H1 (cell line): Measurements from ENCODE around the gene BIRC7. TPM values are rescaled to one million over a fixed set of nuclear protein-coding genes. Genes with fewer than 3 reads are reported as not detected.

Experiments used
- CTCF ChIA-PET: fragments of 300-600 bp; sonication (Branson Sonifier 250); formaldehyde crosslinking; loops from one replicate; lab custom pipeline; 2021; ENCODE audit not compliant: partially characterized antibody; lab: Charles Lee
- POLR2A ChIA-PET: fragments of 300-600 bp; sonication (Branson Sonifier 250); formaldehyde crosslinking; loops from one replicate; lab custom pipeline; 2021; ENCODE audit warnings: inconsistent platforms; ENCODE audit not compliant: partially characterized antibody; lab: Charles Lee
- DNase-seq, 2 experiments: peaks; one replicate each; pipeline versions ENCODE4 v3.0.0 to v3.0.0-alpha.2; 2010 to 2022; ENCODE audit warnings: low spot score in 2 of 2, low read depth in 1 of 2, mixed read lengths in 1 of 2
- FAIRE-seq: peaks from 2 replicates; lab custom pipeline; 2011; peaks lifted over from hg19 to GRCh38; lab: Jason Lieb, UNC
- H2AFZ ChIP-seq: 2 replicates; pipeline ENCODE4 v1.8.1; 2012; ENCODE audit warnings: low read length, inconsistent platforms
- H2AK5ac ChIP-seq: 2 replicates; pipeline ENCODE4 v1.6.1; 2013; ENCODE audit warnings: low read depth, low read length
- H2BK120ac ChIP-seq: replicated peaks from 2 replicates; pipeline ENCODE3; 2013; ENCODE audit warnings: low read depth, low read length, inconsistent platforms
- H2BK12ac ChIP-seq: 2 replicates; pipeline ENCODE4 v1.6.1; 2013; ENCODE audit warnings: low read depth, low read length
- H2BK15ac ChIP-seq: 2 replicates; pipeline ENCODE4 v1.6.1; 2013; ENCODE audit warnings: low read length
- H2BK20ac ChIP-seq: 2 replicates; pipeline ENCODE4 v1.6.1; 2013; ENCODE audit warnings: low read length
- H2BK5ac ChIP-seq: 2 replicates; pipeline ENCODE4 v1.6.1; 2013; ENCODE audit warnings: low read depth, low read length
- H3K14ac ChIP-seq: 2 replicates; pipeline ENCODE4 v1.6.1; 2013; ENCODE audit warnings: inconsistent platforms; ENCODE audit not compliant: insufficient read length
- H3K18ac ChIP-seq: 2 replicates; pipeline ENCODE4 v1.6.1; 2013; ENCODE audit warnings: low read length; ENCODE audit errors: extremely low read depth
- H3K23ac ChIP-seq: 2 replicates; pipeline ENCODE4 v1.6.1; 2013; ENCODE audit warnings: inconsistent platforms; ENCODE audit not compliant: insufficient read length
- H3K23me2 ChIP-seq: 2 replicates; pipeline ENCODE4 v1.6.1; 2013; ENCODE audit warnings: low read depth, low read length
- H3K27ac ChIP-seq: 2 replicates; pipeline ENCODE4 v1.6.1; 2011; ENCODE audit warnings: low read depth, low read length, inconsistent platforms
- H3K27me3 ChIP-seq, 4 experiments: replicated peaks in 1 of 4; 1 replicate in 1 of 4; 2 replicates in 3 of 4; pipeline versions ENCODE4 v1.6.1 to v1.8.1; 2011 to 2013; ENCODE audit warnings: low read length in 3 of 4, mild to moderate bottlenecking in 3 of 4, inconsistent platforms in 2 of 4, mixed read lengths in 2 of 4, moderate library complexity in 1 of 4; ENCODE audit not compliant: control insufficient read depth in 3 of 4, insufficient read depth in 3 of 4; ENCODE audit errors: extremely low read depth in 1 of 4
- H3K36me3 ChIP-seq, 4 experiments: 2 replicates each; pipeline versions ENCODE4 v1.6.1 to v1.8.1; 2011 to 2013; ENCODE audit warnings: mild to moderate bottlenecking in 4 of 4, low read length in 3 of 4, moderate library complexity in 2 of 4, control low read depth in 1 of 4, inconsistent platforms in 1 of 4; ENCODE audit not compliant: insufficient read depth in 4 of 4, control insufficient read depth in 2 of 4
- H3K4ac ChIP-seq: replicated peaks from 2 replicates; pipeline ENCODE3; 2013; ENCODE audit warnings: low read length, low read depth, mixed read lengths, inconsistent platforms; ENCODE audit not compliant: insufficient read length
- H3K4me1 ChIP-seq, 4 experiments: replicated peaks in 1 of 4; 1 replicate in 1 of 4; 2 replicates in 3 of 4; pipeline versions ENCODE4 v1.6.1 to v1.8.1; 2011 to 2013; ENCODE audit warnings: low read length in 3 of 4, inconsistent platforms in 2 of 4, mixed read lengths in 1 of 4; ENCODE audit not compliant: insufficient read depth in 4 of 4, control insufficient read depth in 3 of 4
- H3K4me2 ChIP-seq, 2 experiments: 2 replicates each; pipeline versions ENCODE4 v1.6.1 to v1.8.1; 2011 to 2013; ENCODE audit warnings: low read depth in 2 of 2, low read length in 2 of 2, control low read depth in 1 of 2, inconsistent platforms in 1 of 2, mild to moderate bottlenecking in 1 of 2; ENCODE audit not compliant: insufficient read depth in 1 of 2
- H3K4me3 ChIP-seq, 4 experiments: fragments of 200-600, 300-600 bp in 1 of 4; sonication (generic), shearing (Covaris generic), sonication (Bioruptor Twin) in 1 of 4; 2 replicates each; pipeline versions ENCODE4 v1.5.1 to v1.8.1; 2011 to 2016; ENCODE audit warnings: low read length in 4 of 4, low read depth in 3 of 4, control low read depth in 2 of 4, inconsistent platforms in 2 of 4, mild to moderate bottlenecking in 2 of 4, mixed read lengths in 1 of 4, moderate library complexity in 1 of 4; ENCODE audit not compliant: insufficient read depth in 2 of 4; ENCODE audit errors: extremely low read depth in 1 of 4
- H3K56ac ChIP-seq: replicated peaks from 2 replicates; pipeline ENCODE3; 2013; ENCODE audit warnings: low read depth, mild to moderate bottlenecking, mixed read lengths, low read length, inconsistent platforms; ENCODE audit not compliant: insufficient read length
- H3K79me1 ChIP-seq: 2 replicates; pipeline ENCODE4 v1.6.1; 2013; ENCODE audit warnings: low read depth, low read length, control low read depth
- H3K79me2 ChIP-seq, 2 experiments: 2 replicates each; pipeline versions ENCODE4 v1.6.1 to v1.8.1; 2012 to 2013; ENCODE audit warnings: low read length in 2 of 2, mild to moderate bottlenecking in 2 of 2, inconsistent platforms in 1 of 2; ENCODE audit not compliant: insufficient read depth in 2 of 2, control insufficient read depth in 1 of 2
- H3K9ac ChIP-seq, 4 experiments: replicated peaks in 1 of 4; 1 replicate in 1 of 4; 2 replicates in 3 of 4; pipeline versions ENCODE4 v1.6.1 to v1.8.1; 2011 to 2013; ENCODE audit warnings: low read depth in 3 of 4, low read length in 3 of 4, control low read depth in 2 of 4, mild to moderate bottlenecking in 2 of 4, moderate library complexity in 2 of 4, inconsistent platforms in 1 of 4; ENCODE audit errors: extremely low read depth in 1 of 4
- H3K9me3 ChIP-seq, 2 experiments: 2 replicates each; pipeline versions ENCODE4 v1.6.1 to v1.8.1; 2012 to 2013; ENCODE audit warnings: mild to moderate bottlenecking in 2 of 2, moderate library complexity in 2 of 2, control low read depth in 1 of 2, inconsistent platforms in 1 of 2, low read depth in 1 of 2, low read length in 1 of 2, mixed read lengths in 1 of 2; ENCODE audit not compliant: insufficient read depth in 2 of 2
- H4K20me1 ChIP-seq, 2 experiments: replicated peaks in 1 of 2; 2 replicates each; pipeline versions ENCODE3 to v1.8.1; 2011 to 2013; ENCODE audit warnings: inconsistent platforms in 2 of 2, low read length in 2 of 2, mild to moderate bottlenecking in 1 of 2; ENCODE audit not compliant: insufficient read depth in 2 of 2, control insufficient read depth in 1 of 2
- H4K5ac ChIP-seq: 2 replicates; pipeline ENCODE4 v1.6.1; 2013; ENCODE audit warnings: low read length, low read depth, mixed read lengths, inconsistent platforms; ENCODE audit not compliant: insufficient read length
- H4K8ac ChIP-seq: 2 replicates; pipeline ENCODE4 v1.8.0; 2013; ENCODE audit warnings: mild to moderate bottlenecking, moderate library complexity, low read length, inconsistent platforms; ENCODE audit not compliant: insufficient read depth; ENCODE audit errors: extremely low read depth
- H4K91ac ChIP-seq: replicated peaks from 2 replicates; pipeline ENCODE3; 2013; ENCODE audit warnings: low read length, mixed read lengths, inconsistent platforms; ENCODE audit not compliant: insufficient read length
- CHD2 ChIP-seq: IDR thresholded peaks from 2 replicates; pipeline ENCODE4 v1.6.1; 2012; ENCODE audit warnings: low read length, improper control_type of control experiment
- WGBS, 2 experiments: shearing (Covaris generic) in 1 of 2; methylation state at CpG; one replicate each; pipeline versions ENCODE4 v1.1.6 to v1.1.7; 2013 to 2015; ENCODE audit warnings: low lambda C conversion rate in 2 of 2, mixed read lengths in 2 of 2, inconsistent platforms in 1 of 2, low coverage in 1 of 2, missing lambda C conversion rate in 1 of 2; ENCODE audit not compliant: insufficient replicate concordance in 2 of 2, insufficient coverage in 1 of 2, insufficient read length in 1 of 2; ENCODE audit errors: extremely low coverage in 1 of 2, missing lambda C conversion rate in 1 of 2; 5-methylcytosine and 5-hydroxymethylcytosine counted together
- polyA plus RNA-seq, 7 experiments: library from polyadenylated mRNA; depleted of rRNA in 3 of 7; stranded (reverse) in 5 of 7; unstranded in 2 of 7; fragments of >200 nt in 5 of 7; fragments of 200-250 nt in 2 of 7; gene quantifications; 1 replicate in 5 of 7; 2 replicates in 1 of 7; 4 replicates in 1 of 7; pipeline versions ENCODE4 v1.2.1 to v1.2.3, GENCODE V29; 2011 to 2013; ENCODE audit warnings: missing spikeins in 2 of 7, mixed read lengths in 2 of 7
- total RNA-seq: library from RNA; stranded (reverse); fragmentation: NEBNext Ultra II Directional; extraction: Animal tissue kit (Norgen Biotek cat#: 25700); gene quantifications from 2 replicates; pipeline ENCODE4 v1.2.1, GENCODE V29; 2021

Gene BIRC7
- total and polyA plus RNA-seq, 2 of the 8 experiments (the other 6 are each of a cell fraction or from before 2014, with no cell fraction given), result 0.11 to 0.41 TPM

DNA sequence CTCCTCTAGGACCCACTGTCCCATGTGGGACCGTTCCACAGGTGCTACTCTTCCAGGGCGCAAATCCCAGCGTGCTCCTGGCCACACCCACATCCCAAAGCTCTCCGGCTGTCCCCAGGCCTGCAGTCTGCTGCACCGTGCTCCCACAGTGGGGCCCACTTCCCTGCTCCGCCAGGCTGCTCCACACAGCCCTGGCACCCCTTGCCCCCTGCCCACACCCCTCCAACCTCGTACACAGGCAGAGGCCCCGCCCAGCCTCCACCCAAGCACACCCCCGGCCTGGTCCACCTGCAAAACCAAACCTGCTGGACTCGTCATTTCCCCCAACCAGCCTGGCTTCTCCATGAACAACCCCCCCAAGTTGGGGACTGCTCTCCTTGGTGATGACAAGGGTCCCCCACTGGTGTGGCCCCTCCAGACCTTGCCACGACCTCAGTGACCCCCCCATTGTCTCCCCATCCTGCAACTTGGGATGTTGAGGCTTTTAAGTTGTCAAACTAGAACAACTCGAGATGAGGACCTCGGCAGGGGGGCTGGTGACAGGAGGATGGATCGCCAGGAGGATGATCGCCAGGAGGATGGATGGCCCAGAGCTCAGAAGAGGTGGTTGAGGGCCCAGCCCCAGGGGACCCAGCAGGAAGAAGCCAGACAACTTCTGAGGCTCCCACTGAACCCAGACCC lies 46.9 kb upstream of the BIRC7 start:
- no peak overlapping the region for H3K9ac ChIP-seq
- H2BK20ac ChIP-seq, result no peak overlapping the region
- no peak overlapping the region for H2BK5ac ChIP-seq
- H2AFZ ChIP-seq, result no peak overlapping the region
- H3K4me2 ChIP-seq, result no peak overlapping the region
- FAIRE-seq, result no peak
- H4K5ac ChIP-seq, result no peak overlapping the region
- no peak overlapping the region for H3K4ac ChIP-seq
- no peak overlapping the region for H3K18ac ChIP-seq
- CTCF ChIA-PET, result interaction anchor here (1.0 to 4.9 kb wide), 3 partner anchors 9 to 46 kb away, joined by 3 to 28 read pairs (median 3); no protein-coding TSS in a partner anchor
- no peak overlapping the region for H3K23ac ChIP-seq
- H4K20me1 ChIP-seq, result peaks cover 0 to 17% of the 10 kb centered on the region in 2 experiments
- H3K56ac ChIP-seq, result no peak overlapping the region
- no peak for TF ChIP-seq CHD2
- TF ChIP-seq, all 59 proteins: peak for 0
- Histone ChIP-seq H3K27me3 (no peaks in the 10 kb centered on the region; a peak in 2 of 7 replicates), H3K4me1 (no peaks in the 10 kb centered on the region), H2AK5ac (no peak overlapping the region), H3K79me1 (no peaks in the 10 kb centered on the region; the same call in 1 of the 2 replicates), H3K4me3 (no peak overlapping the region), H3K23me2 (no peaks in the 10 kb centered on the region; the same call in none of the 2 replicates), H3K36me3 (no peaks in the 10 kb centered on the region), H3K14ac (no peak overlapping the region), H2BK15ac (no peak overlapping the region), H2BK12ac (no peak overlapping the region), H3K27ac (no peak overlapping the region), H2BK120ac (no peak overlapping the region), H3K79me2 (no peaks in the 10 kb centered on the region), H4K91ac (no peak overlapping the region), H3K9me3 (peaks cover 0 to 9% of the 10 kb centered on the region in 2 experiments; a peak in 2 of 4 replicates), H4K8ac (no peak overlapping the region)
- POLR2A ChIA-PET, result interaction anchor here (1.4 to 1.6 kb wide), 2 partner anchors 8 to 26 kb away, joined by 3 to 5 read pairs; no protein-coding TSS in a partner anchor
- no peak for DNase-seq
- 80% methylated on average over 13 of the region's 15 CpGs; no CpG with 5 or more reads in 1 of the 2 experiments for WGBS, 2 experiments
